Neural crest cell (in vitro differentiated cells): Measurements from ENCODE around the gene YAF2. TPM values are rescaled to one million over a fixed set of nuclear protein-coding genes. Genes with fewer than 3 reads are reported as not detected.
"Not testable (repeated sequence)": the region's sequence is repeated elsewhere in the genome, so short reads cannot be mapped to it uniquely, and the experiment has no call there.

ENCODE experiments used
- DNase-seq: peaks from one replicate; pipeline ENCODE4 v3.0.0; 2021; ENCODE audit warnings: low read depth, mixed read lengths, low spot score
- H3K27ac Mint-ChIP-seq: one replicate; pipeline ENCODE4 v1.8.0; 2021; ENCODE audit warnings: mild to moderate bottlenecking, mixed read lengths; ENCODE audit not compliant: unreplicated experiment
- H3K27me3 Mint-ChIP-seq: 2 replicates; pipeline ENCODE4 v1.8.0; 2021; ENCODE audit warnings: low read depth, mild to moderate bottlenecking, mixed read lengths
- H3K36me3 Mint-ChIP-seq: 2 replicates; pipeline ENCODE4 v1.8.0; 2021; ENCODE audit warnings: low read depth, mild to moderate bottlenecking, mixed read lengths
- H3K4me1 Mint-ChIP-seq: 2 replicates; pipeline ENCODE4 v1.8.0; 2021; ENCODE audit warnings: mixed read lengths
- H3K4me3 Mint-ChIP-seq: one replicate; pipeline ENCODE4 v1.8.0; 2021; ENCODE audit warnings: mild to moderate bottlenecking, mixed read lengths
- H3K9me3 Mint-ChIP-seq: 2 replicates; pipeline ENCODE4 v1.8.0; 2021; ENCODE audit warnings: mixed read lengths
- CTCF ChIP-seq: fragments of 200-600 bp; sonication (generic); conservative IDR thresholded peaks from 2 replicates; pipeline ENCODE4 v1.5.0; 2021; ENCODE audit warnings: antibody characterized with exemption, mild to moderate bottlenecking
- total RNA-seq: library from RNA; stranded (reverse); gene quantifications from 2 replicates; pipeline ENCODE4 v1.2.1, GENCODE V29; 2021

The YAF2 gene
- total RNA-seq, 1 donor from 2014 or later, result 33.6 TPM

GRCh38 chr12:42222724-42223123 lies 15.3 kb downstream of the YAF2 start:
- H3K36me3 Mint-ChIP-seq, result peaks cover 27% of the 10 kb centered on the region
- no peaks in the 10 kb centered on the region for H3K27me3 Mint-ChIP-seq
- no peak for TF ChIP-seq CTCF

GRCh38 chr12:42221726-42222125 lies 16.3 kb downstream of the YAF2 start:
- H3K4me3 Mint-ChIP-seq, result no peak overlapping the region
- peaks cover 27% of the 10 kb centered on the region for H3K36me3 Mint-ChIP-seq
- H3K9me3 Mint-ChIP-seq, result peaks cover 6% of the 10 kb centered on the region
- TF ChIP-seq CTCF, result no peak
- no peak overlapping the region for H3K27ac Mint-ChIP-seq
- no peaks in the 10 kb centered on the region for H3K27me3 Mint-ChIP-seq
- no peak for DNase-seq
- H3K4me1 Mint-ChIP-seq, result peaks cover 8% of the 10 kb centered on the region

More at GRCh38 chr12:42222724-42223123, 15.3 kb downstream of the YAF2 start:
- Mint-ChIP-seq H3K4me3 (no peak overlapping the region), H3K4me1 (peaks cover 6% of the 10 kb centered on the region), H3K27ac (no peak overlapping the region), H3K9me3 (peaks cover 6% of the 10 kb centered on the region)
- no peak for DNase-seq

GRCh38 chr12:42217656-42218055 lies 20.4 kb downstream of the YAF2 start:
- TF ChIP-seq CTCF, result no peak
- no peak overlapping the region for H3K4me3 Mint-ChIP-seq
- no peaks in the 10 kb centered on the region for H3K9me3 Mint-ChIP-seq
- H3K4me1 Mint-ChIP-seq, result peaks cover 14% of the 10 kb centered on the region
- H3K27ac Mint-ChIP-seq, result no peak overlapping the region
- DNase-seq, result no peak
- no peaks in the 10 kb centered on the region for H3K27me3 Mint-ChIP-seq
- H3K36me3 Mint-ChIP-seq, result no peaks in the 10 kb centered on the region

- H3K36me3 Mint-ChIP-seq, result no peaks in the 10 kb centered on the region
- H3K4me1 Mint-ChIP-seq, result peaks cover 14% of the 10 kb centered on the region
- no peak overlapping the region for H3K4me3 Mint-ChIP-seq
- no peak overlapping the region for H3K27ac Mint-ChIP-seq
- DNase-seq, result no peak
- H3K9me3 Mint-ChIP-seq, result no peaks in the 10 kb centered on the region
- no peaks in the 10 kb centered on the region for H3K27me3 Mint-ChIP-seq
- TF ChIP-seq CTCF, result no peak
These were observed 21.3 kb downstream of the YAF2 start for GRCh38 chr12:42216737-42217136.

- not testable (repeated sequence) for H3K36me3 Mint-ChIP-seq, H3K27ac Mint-ChIP-seq, H3K27me3 Mint-ChIP-seq, H3K9me3 Mint-ChIP-seq, DNase-seq, H3K4me3 Mint-ChIP-seq
- H3K4me1 Mint-ChIP-seq, result peaks cover 14% of the 10 kb centered on the region
These were observed 22.3 kb downstream of the YAF2 start for GRCh38 chr12:42215759-42216158.

- H3K9me3 Mint-ChIP-seq, result no peaks in the 10 kb centered on the region
- H3K4me3 Mint-ChIP-seq, result no peak overlapping the region
- H3K27me3 Mint-ChIP-seq, result no peaks in the 10 kb centered on the region
- peaks cover 14% of the 10 kb centered on the region for H3K4me1 Mint-ChIP-seq
- DNase-seq, result no peak
- no peak overlapping the region for H3K27ac Mint-ChIP-seq
- peaks cover 3% of the 10 kb centered on the region for H3K36me3 Mint-ChIP-seq
- TF ChIP-seq CTCF, result no peak
These were observed 24.1 kb downstream of the YAF2 start for GRCh38 chr12:42213954-42214426.
